Hepatocyte (in vitro differentiated cells): ENCODE measurements around the gene XCL2.

Source experiments
- EZH2 ChIP-seq: fragments of 200-600 bp; sonication (generic); IDR thresholded peaks from 2 replicates; pipeline ENCODE4 v1.6.1; 2016; ENCODE audit warnings: antibody characterized with exemption, mild to moderate bottlenecking, borderline replicate concordance
- EZH2phosphoT487 ChIP-seq: fragments of 200-600 bp; sonication (generic); IDR thresholded peaks from one replicate; pipeline ENCODE4 v1.6.1; 2018; ENCODE audit warnings: antibody characterized with exemption, mild to moderate bottlenecking, low read depth, moderate library complexity; ENCODE audit not compliant: unreplicated experiment, severe bottlenecking
- TF ChIP-seq, protein P1 (sequence below): fragments of 200-600 bp; sonication (generic); IDR thresholded peaks from 2 replicates; pipeline ENCODE4 v1.5.1; 2016; ENCODE audit warnings: antibody characterized with exemption, mild to moderate bottlenecking; ENCODE audit not compliant: poor library complexity

DNA sequence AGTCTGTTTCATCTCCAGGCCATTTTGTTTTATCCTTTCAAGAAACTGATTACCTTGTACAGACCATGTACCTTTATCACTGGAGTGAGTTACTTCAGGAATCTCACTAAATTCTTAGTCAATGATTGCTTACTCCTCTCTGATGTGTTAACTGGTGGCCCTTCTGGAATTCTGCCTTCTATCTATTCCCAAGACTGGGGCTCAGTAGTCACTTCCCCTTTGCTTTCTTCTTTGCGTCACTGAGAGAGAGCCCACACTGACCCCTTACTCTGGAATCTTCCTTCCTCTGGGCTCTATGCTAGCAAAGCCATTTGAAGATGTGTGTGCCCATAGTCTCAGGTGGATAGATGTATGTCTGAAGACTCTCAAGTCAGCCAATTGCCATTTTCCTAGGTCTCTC is 34.6 kb downstream of the XCL2 start:
- TF ChIP-seq, protein P1, sequence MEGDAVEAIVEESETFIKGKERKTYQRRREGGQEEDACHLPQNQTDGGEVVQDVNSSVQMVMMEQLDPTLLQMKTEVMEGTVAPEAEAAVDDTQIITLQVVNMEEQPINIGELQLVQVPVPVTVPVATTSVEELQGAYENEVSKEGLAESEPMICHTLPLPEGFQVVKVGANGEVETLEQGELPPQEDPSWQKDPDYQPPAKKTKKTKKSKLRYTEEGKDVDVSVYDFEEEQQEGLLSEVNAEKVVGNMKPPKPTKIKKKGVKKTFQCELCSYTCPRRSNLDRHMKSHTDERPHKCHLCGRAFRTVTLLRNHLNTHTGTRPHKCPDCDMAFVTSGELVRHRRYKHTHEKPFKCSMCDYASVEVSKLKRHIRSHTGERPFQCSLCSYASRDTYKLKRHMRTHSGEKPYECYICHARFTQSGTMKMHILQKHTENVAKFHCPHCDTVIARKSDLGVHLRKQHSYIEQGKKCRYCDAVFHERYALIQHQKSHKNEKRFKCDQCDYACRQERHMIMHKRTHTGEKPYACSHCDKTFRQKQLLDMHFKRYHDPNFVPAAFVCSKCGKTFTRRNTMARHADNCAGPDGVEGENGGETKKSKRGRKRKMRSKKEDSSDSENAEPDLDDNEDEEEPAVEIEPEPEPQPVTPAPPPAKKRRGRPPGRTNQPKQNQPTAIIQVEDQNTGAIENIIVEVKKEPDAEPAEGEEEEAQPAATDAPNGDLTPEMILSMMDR, result no peak
- TF ChIP-seq EZH2 (no peak), EZH2phosphoT487 (no peak)
